RWPE2 (cell line): ENCODE results near the gene DNAJB12.
"Not testable (repeated sequence)": the region's sequence is repeated elsewhere in the genome, so short reads cannot be mapped to it uniquely, and the experiment has no call there.

Experiments
- ATAC-seq: fragments of 200-7000 bp; cut with Tn5 transposase; 3 replicates; pipeline ENCODE4 v1.9.1; 2021; ENCODE audit warnings: low read depth
- DNase-seq: peaks from one replicate; pipeline ENCODE4 v3.0.0-alpha.2; 2020; ENCODE audit warnings: low spot score
- H3K27ac ChIP-seq: fragments of 450-650 bp; 2 replicates; pipeline ENCODE4 v1.5.1; 2017; ENCODE audit warnings: mild to moderate bottlenecking; ENCODE audit not compliant: poor library complexity, severe bottlenecking
- H3K27me3 ChIP-seq: fragments of 250-450 bp; sonication (Bioruptor Pico); 2 replicates; pipeline ENCODE4 v1.5.1; 2021; ENCODE audit warnings: mild to moderate bottlenecking, moderate library complexity; ENCODE audit not compliant: insufficient read depth, poor library complexity, severe bottlenecking
- H3K36me3 ChIP-seq: fragments of 250-450 bp; sonication (Bioruptor Pico); 2 replicates; pipeline ENCODE4 v1.5.1; 2020; ENCODE audit warnings: low read depth, mild to moderate bottlenecking, moderate library complexity
- H3K4me1 ChIP-seq: fragments of 250-450 bp; sonication (Bioruptor Pico); 2 replicates; pipeline ENCODE4 v1.5.1; 2021; ENCODE audit warnings: mild to moderate bottlenecking, moderate library complexity; ENCODE audit not compliant: insufficient read depth, poor library complexity, severe bottlenecking
- H3K4me3 ChIP-seq: fragments of 250-450 bp; sonication (Bioruptor Pico); 2 replicates; pipeline ENCODE4 v1.5.1; 2021; ENCODE audit warnings: mild to moderate bottlenecking, moderate library complexity; ENCODE audit not compliant: severe bottlenecking
- H3K9me3 ChIP-seq: fragments of 250-450 bp; sonication (Bioruptor Pico); 2 replicates; pipeline ENCODE4 v1.5.1; 2021; ENCODE audit warnings: mild to moderate bottlenecking, moderate library complexity; ENCODE audit not compliant: severe bottlenecking
- TF ChIP-seq, protein P1 (sequence below): fragments of 450-650 bp; IDR thresholded peaks from one replicate; pipeline ENCODE4 v1.5.1; 2017; ENCODE audit warnings: mild to moderate bottlenecking, moderate library complexity; ENCODE audit not compliant: poor library complexity, severe bottlenecking

DNAJB12 gene

DNA sequence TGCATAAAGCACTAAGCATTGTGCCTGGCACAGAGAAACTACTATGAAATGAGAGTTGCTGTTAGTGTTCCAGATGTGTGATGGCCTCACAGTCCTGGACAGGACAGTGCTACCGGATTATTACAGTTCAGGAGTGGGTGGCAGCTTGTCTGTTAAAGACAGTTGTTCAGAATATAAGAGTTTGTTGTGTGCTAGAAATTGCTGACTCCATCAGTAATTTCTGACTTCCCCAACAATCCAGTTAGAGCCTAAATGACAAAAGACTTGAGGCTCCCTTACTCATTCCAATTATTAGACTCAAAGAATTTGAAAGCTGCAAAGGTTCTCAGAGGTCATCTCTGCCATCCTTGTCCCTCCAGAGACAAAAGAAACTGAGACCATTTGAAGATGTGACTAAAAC lies 34.3 kb upstream of the DNAJB12 start:
- DNase-seq (no peak), ATAC-seq (no peak)
- no peaks in the 10 kb centered on the region for H3K27me3 ChIP-seq
- no peaks in the 10 kb centered on the region for H3K4me1 ChIP-seq
- no peaks in the 10 kb centered on the region for H3K9me3 ChIP-seq
- no peak overlapping the region for H3K4me3 ChIP-seq
- TF ChIP-seq, protein P1, sequence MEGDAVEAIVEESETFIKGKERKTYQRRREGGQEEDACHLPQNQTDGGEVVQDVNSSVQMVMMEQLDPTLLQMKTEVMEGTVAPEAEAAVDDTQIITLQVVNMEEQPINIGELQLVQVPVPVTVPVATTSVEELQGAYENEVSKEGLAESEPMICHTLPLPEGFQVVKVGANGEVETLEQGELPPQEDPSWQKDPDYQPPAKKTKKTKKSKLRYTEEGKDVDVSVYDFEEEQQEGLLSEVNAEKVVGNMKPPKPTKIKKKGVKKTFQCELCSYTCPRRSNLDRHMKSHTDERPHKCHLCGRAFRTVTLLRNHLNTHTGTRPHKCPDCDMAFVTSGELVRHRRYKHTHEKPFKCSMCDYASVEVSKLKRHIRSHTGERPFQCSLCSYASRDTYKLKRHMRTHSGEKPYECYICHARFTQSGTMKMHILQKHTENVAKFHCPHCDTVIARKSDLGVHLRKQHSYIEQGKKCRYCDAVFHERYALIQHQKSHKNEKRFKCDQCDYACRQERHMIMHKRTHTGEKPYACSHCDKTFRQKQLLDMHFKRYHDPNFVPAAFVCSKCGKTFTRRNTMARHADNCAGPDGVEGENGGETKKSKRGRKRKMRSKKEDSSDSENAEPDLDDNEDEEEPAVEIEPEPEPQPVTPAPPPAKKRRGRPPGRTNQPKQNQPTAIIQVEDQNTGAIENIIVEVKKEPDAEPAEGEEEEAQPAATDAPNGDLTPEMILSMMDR = no peak
- H3K36me3 ChIP-seq = no peaks in the 10 kb centered on the region
- H3K27ac ChIP-seq = no peak overlapping the region

DNA sequence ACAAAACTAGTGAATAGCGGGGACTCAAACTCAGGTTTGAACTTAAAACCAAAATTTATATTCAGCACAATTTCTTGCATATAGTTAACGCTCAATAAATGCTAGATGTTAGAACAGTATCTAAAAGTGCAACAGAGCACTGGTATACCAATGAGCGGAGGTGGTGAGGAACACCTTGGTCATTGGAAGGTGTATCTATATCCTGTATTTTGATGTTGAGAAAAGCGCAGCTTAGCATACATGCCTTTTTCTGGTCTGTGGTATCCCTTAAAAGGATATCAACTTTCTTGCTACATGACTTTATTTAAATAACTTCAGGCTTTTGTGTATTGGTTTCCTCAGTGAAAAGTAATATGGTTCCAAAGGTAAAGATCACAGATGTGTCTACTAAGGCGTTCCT lies 33.3 kb upstream of the DNAJB12 start:
- DNase-seq (no peak), ATAC-seq (no peak)
- H3K4me1 ChIP-seq = no peaks in the 10 kb centered on the region
- no peaks in the 10 kb centered on the region for H3K27me3 ChIP-seq
- H3K9me3 ChIP-seq = no peaks in the 10 kb centered on the region
- TF ChIP-seq, protein P1 = no peak
- no peaks in the 10 kb centered on the region for H3K36me3 ChIP-seq
- no peak overlapping the region for H3K27ac ChIP-seq
- H3K4me3 ChIP-seq = no peak overlapping the region

DNA sequence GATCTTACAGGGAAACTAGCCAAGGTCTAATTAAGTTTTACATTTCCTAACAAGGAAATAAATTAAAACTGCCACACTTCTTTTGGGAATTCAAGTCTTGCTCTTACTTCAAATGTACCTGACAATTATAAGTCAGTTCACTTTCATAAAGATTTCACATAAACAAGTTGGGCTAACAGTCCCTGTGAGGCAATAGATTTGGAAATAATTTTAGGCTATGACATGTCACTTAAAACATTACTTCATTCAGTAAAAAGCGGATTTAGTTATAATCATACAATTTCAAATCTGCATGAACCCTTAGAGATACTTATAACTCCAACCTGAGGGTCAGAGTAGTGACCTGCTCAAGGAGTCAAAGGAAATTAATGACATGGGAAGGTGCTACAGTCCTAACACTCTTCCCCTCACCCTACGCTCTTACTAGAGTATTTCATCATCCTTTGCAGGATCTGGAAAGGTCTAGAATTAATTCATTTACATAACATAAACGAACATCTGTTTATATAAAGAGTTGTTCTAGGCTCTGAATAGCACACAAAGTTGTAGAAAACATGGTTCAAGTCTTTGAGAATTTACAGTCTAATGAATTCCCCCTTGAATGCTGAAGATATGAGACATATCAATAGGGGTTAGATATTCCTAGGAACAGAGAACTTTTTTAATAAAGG lies 32.3 kb upstream of the DNAJB12 start:
- TF ChIP-seq, protein P1 = no peak
- Histone ChIP-seq H3K4me3 (no peak overlapping the region), H3K27ac (no peak overlapping the region), H3K4me1 (no peaks in the 10 kb centered on the region), H3K9me3 (no peaks in the 10 kb centered on the region), H3K36me3 (no peaks in the 10 kb centered on the region), H3K27me3 (no peaks in the 10 kb centered on the region)
- ATAC-seq = no peak
- no peak for DNase-seq

DNA sequence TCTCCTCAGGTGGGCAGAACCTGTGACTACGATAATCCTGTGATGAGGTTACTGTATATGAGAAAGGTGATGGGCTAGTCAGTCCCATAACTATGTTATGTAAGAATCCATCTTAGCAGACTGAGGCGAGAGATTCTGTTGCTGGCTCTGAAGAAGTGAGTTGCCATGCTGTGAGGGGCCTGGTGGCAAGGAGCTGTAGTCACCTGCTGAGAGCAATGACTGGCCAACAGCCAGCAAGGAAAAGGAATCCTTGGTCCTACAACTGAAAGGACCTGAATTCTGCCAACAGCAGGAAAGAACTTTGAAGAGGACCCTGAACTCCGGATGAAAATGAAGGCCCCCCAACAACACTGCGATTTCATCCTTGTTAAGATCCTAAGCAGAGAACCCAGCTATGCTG lies 31.0 kb upstream of the DNAJB12 start:
- Histone ChIP-seq H3K9me3 (no peaks in the 10 kb centered on the region), H3K27ac (no peak overlapping the region), H3K27me3 (no peaks in the 10 kb centered on the region), H3K36me3 (no peaks in the 10 kb centered on the region), H3K4me3 (no peak overlapping the region), H3K4me1 (no peaks in the 10 kb centered on the region)
- TF ChIP-seq, protein P1 = no peak
- ATAC-seq (no peak), DNase-seq (no peak)

DNA sequence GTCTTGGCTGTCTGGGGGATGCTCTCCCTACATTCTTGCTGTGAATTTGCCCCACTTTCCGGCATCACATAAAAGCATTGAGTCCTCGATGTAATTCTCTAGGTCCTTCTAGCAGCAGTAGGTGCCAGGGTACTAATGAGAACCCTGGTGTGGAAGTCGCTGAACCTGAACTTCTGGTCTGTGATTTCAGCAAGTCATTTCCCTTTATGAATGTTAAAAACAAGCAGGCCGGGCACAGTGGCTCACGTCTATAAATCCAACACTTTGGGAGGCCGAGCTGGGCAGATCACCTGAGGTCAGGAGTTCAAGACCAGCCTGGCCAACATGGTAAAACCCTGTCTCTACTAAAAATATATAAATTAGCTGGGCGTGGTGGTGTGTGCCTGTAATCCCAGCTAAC lies 30.3 kb upstream of the DNAJB12 start:
- not testable (repeated sequence) for H3K27me3 ChIP-seq, ATAC-seq, H3K27ac ChIP-seq, H3K4me1 ChIP-seq, H3K36me3 ChIP-seq, DNase-seq, H3K4me3 ChIP-seq, H3K9me3 ChIP-seq
